PC-9 (cell line): ENCODE data around the gene EVI5.

Experiments
- EZH2 ChIP-seq: fragments of 200-600 bp; sonication (generic); IDR thresholded peaks from 2 replicates; pipeline ENCODE4 v1.8.0; 2017; ENCODE audit warnings: antibody characterized with exemption, low read depth
- TF ChIP-seq, protein P1 (sequence below): fragments of 200-600 bp; sonication (generic); conservative IDR thresholded peaks from 2 replicates; pipeline ENCODE4 v1.6.1; 2017; ENCODE audit warnings: mixed run types, antibody characterized with exemption, mild to moderate bottlenecking, moderate library complexity

DNA sequence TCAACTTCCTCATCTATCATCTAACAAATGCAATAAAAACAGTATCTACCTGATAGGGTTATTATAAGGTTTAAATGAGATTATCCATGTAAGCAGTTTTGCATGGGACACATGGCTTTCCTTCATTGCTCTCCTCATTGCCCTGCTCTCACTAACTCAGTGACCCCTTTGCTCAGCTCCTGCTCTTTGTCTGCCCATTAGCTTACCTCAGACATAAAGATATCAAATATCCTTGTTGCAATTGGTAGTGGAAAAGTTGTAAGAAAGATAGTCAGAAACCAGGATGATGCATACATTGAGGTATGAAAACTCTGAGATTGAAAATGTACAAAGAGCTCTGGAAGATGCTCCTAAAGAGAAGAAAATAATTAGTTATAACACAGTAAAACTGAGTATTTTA lies 89.8 kb downstream of the EVI5 start:
- TF ChIP-seq, protein P1, sequence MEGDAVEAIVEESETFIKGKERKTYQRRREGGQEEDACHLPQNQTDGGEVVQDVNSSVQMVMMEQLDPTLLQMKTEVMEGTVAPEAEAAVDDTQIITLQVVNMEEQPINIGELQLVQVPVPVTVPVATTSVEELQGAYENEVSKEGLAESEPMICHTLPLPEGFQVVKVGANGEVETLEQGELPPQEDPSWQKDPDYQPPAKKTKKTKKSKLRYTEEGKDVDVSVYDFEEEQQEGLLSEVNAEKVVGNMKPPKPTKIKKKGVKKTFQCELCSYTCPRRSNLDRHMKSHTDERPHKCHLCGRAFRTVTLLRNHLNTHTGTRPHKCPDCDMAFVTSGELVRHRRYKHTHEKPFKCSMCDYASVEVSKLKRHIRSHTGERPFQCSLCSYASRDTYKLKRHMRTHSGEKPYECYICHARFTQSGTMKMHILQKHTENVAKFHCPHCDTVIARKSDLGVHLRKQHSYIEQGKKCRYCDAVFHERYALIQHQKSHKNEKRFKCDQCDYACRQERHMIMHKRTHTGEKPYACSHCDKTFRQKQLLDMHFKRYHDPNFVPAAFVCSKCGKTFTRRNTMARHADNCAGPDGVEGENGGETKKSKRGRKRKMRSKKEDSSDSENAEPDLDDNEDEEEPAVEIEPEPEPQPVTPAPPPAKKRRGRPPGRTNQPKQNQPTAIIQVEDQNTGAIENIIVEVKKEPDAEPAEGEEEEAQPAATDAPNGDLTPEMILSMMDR: no peak
- TF ChIP-seq EZH2: no peak
